ENCODE data around the gene XXYLT1. TPM values are rescaled to one million over a fixed set of nuclear protein-coding genes. Genes with fewer than 3 reads are reported as not detected.

The XXYLT1 gene
- total RNA-seq, 4 donors from 2014 or later = 7.5 to 19.4 (median 10.6) TPM

DNA sequence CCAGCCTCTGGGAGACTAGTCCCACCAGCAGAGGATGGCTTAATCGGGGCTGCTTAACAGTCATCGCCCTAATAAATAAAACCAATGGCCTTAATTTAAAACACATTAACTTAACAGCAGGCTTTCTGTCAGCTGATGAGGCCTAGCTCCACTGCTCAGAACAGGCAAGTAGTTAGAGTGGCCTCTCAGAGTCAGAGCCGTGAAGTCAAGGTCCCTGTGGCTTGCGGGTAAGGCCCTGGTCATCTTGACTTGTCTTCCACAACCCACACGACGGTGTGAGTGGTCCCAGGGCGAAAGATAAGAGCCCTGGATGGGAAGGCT is 11.8 kb downstream of the XXYLT1 start:
- TF ChIP-seq, protein P1, sequence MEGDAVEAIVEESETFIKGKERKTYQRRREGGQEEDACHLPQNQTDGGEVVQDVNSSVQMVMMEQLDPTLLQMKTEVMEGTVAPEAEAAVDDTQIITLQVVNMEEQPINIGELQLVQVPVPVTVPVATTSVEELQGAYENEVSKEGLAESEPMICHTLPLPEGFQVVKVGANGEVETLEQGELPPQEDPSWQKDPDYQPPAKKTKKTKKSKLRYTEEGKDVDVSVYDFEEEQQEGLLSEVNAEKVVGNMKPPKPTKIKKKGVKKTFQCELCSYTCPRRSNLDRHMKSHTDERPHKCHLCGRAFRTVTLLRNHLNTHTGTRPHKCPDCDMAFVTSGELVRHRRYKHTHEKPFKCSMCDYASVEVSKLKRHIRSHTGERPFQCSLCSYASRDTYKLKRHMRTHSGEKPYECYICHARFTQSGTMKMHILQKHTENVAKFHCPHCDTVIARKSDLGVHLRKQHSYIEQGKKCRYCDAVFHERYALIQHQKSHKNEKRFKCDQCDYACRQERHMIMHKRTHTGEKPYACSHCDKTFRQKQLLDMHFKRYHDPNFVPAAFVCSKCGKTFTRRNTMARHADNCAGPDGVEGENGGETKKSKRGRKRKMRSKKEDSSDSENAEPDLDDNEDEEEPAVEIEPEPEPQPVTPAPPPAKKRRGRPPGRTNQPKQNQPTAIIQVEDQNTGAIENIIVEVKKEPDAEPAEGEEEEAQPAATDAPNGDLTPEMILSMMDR (IDR thresholded peaks at IDR 0.05; ENCODE audit: low read depth) = no peak

DNA sequence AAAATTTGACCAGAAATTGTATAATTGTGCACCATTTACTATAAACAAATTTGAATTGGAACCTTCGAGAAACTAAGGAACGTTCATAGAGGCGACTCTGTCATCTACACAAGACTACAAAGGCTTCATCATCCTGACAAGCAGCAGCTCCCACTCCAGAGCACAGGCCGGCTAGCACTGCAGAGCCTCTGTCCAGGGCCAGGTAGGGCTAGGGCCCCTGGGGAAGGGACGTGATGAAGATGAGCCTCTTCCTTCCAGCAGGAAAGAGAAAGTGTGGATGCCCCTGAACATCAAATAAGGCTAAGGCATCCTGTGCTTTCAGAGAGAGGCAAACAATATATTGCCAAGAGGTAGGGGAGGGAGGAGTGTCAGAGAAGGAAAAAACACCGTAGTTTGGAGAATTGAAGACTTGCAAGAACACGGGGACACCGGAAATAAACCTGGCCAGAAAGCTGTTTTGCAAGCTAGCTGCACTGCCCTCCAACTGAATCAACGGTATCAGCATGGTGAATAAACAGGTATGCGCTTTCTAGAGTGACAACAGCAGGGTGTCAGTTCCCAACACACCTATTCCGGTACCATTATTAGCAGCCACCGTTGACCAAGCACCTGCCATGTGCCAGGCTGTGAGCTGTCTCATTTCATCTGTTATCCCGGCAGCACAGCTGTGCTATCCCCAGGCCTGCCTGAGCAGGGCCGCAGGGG is 12.4 kb downstream of the XXYLT1 start:
- TF ChIP-seq, protein P1 (IDR thresholded peaks at IDR 0.05; ENCODE audit: low read depth) = no peak

DNA sequence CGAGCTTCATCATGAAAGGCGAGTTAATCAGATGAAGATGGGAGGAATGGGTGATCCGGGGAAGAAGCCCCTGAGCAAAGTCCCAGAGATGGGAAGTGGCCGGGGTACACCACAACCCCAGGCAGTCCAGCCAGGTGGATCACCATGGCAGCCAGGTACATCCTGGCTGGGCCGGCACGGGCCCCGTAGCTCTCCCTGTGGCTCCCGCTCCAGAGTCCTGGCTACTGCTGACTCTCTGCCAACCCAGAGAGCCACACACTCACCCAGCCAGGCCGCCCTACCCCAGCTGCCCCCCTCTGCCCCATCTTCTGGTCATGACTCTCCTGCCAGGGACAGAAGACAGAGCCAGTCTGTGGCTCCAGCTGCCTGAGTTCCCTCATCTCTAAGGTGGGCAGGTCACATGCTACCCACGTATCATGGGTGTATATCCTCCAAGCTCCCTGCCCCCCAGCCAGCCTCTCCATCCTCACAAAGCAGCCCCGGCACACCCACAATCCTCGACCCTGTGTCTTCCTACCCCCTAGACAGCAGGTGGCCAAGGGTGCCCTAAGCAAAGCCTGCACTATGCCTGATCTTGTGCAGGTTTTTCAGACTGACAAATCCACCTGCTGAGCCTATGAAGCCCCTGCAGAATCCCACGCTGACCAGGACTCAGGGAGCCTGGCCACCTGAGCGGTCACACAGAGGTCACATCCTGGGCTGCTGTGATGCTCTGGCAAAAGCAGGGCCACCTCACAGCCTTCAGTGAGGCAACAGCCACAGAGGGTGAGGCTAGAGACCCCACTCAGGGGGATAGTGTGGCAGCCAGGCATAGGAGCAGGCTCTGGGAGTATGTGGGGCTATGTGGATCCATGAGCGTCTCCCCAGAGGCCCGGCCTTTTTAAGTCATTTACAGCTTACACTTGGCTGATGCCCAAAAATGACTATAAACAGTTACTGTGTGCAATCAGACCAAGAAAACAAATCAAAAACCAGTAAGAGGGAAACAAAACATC is 13.2 kb downstream of the XXYLT1 start:
- TF ChIP-seq, protein P1 (IDR thresholded peaks at IDR 0.05; ENCODE audit: low read depth) = no peak

DNA sequence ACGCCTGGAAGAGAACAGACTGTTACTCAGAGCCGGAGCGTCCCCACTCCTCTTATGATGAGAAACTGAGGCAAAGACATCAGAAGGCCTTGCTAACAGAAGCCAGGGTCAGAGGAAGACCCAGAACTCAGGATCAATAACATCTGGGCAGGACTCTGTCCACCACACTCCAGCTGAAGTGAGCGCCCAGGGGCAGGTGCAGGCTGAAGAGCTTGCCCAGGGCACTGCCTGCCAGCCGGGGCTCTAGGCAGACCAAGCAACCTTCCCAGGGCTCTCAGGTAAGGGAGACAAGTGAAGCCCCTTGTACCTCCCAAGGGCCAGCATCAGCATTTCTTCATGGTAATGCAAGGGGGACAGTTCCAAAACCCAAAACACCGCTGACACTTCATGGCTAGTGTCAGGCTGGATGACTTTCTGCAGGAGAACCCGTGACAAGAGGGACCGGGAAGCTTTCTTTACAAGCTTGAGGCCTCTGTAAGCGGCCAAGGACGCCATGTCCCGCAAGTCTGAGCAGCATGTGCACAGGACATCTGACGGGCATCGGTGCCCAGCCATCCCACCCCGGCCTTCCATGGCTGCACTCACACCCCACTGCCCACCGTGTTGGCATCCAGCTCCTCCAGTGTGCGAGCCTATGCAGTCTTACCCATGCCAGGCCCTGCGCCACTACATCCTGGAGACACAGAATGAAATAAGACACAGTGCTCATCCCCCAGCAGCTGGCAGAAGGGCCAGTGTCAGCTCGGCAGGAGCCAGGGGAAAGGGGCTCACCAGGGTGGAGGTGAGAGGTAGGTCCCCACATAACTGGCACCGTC is 14.1 kb downstream of the XXYLT1 start:
- TF ChIP-seq, protein P1 (IDR thresholded peaks at IDR 0.05; ENCODE audit: low read depth) = no peak

DNA sequence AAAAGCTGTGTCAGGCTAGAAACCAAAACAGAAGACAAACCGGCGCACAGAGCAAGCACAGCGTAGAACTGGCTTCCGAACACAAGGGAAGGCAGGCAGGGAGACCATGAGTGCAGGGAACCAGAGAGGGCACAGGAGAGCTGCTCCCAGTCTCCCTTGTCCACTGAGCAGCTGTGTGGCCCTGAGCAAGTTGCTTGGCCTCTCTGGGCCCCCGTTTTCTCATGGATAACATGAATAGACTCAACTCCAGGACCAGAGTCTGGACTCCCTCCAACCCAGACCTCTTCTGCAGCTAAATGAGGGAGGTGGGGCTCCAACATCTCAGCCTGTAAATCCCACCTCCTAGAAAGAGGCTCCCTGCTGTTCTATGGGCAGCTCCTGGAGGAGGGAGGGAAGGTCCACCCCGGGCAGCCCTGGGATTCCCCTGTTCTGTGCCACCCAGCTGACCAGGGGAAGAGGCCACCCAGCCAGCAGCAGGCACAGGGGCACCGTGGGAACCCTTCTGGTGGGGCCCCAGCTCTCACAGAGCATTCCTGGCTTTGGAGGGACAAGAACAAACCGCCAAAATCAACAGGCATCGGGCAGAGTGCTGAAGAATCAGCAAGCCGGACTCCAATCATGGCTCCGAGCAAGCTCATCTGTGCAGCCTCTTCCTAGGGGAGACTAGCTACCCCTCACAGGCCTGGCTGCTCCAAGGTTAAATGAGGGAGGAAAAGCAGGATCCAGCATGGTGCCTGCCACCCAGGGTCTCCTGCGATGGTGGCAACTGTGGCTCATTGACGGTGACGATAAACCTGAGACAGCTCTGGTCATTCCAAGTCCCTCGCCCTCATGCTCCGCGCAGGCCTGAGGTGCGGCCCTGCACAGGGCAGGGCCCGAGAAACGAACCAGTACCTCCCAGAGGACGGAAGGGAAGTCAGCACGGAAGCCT is 15.1 kb downstream of the XXYLT1 start:
- TF ChIP-seq, protein P1 (IDR thresholded peaks at IDR 0.05; ENCODE audit: low read depth) = no peak

DNA sequence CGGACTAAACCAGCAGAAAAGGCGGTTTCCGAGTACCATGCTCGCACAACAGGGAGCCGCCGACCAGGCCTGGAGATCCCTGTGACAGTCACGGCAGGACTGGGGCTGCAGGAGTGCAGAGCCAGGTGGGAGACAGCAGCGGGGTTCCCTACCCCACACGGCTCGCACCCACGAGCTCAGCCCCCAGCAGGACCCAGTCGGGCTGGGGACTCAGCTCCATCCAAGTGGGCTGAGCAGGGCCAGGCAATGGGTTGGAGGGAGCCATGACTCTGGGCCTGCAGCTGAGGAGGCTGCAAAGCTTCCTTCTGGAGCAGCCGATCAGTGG is 15.8 kb downstream of the XXYLT1 start:
- TF ChIP-seq, protein P1 (IDR thresholded peaks at IDR 0.05; ENCODE audit: low read depth) = no peak
